Activated CD8-positive, alpha-beta memory T cell treated with anti-CD3 and anti-CD28 coated beads for 4 hours (primary cell): ENCODE measurements around the gene TRIM40.
"Not testable (repeated sequence)": the region's sequence is repeated elsewhere in the genome, so short reads cannot be mapped to it uniquely, and the experiment has no call there.

ENCODE experiments used
- DNase-seq, 2 donors: peaks; one replicate each; pipeline ENCODE4 v3.0.0-alpha.2; 2020; ENCODE audit warnings: low read depth in 2 of 2

The TRIM40 gene

DNA sequence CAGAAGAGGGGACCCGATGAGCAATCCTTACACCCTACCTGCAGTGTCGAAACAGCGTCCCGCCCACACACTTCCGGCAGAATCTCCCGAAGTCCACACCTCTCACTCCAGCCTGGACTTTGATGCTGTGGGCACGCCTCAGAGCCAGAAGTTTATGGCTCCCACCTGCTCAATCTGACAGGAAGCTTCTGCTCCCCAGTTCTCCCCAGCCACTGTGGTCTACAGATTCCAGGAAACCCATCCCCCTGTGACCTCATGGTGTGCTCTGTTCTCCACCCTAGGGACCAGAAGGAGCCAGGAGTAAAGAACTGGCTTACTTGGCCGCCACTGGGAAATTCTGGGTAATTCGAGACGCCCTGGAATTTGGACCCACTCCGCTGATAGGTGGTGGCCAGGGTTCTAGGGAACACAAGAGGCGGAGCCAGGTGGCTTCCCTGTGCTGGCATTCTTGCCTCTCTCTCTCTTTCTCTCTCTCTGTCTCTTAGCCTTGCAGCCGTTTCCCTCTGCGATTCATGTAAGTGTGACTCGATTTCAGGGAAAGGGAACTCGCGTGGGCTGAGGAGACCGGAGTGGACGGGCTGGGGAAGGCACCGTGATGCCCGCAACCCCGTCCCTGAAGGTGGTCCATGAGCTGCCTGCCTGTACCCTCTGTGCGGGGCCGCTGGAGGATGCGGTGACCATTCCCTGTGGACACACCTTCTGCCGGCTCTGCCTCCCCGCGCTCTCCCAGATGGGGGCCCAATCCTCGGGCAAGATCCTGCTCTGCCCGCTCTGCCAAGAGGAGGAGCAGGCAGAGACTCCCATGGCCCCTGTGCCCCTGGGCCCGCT lies 27.4 kb downstream of the TRIM40 start, which contains the start of gene TRIM15:
Gene TRIM15 (plus strand): TSS at position 457 of the 828 bp plus-strand sequence. CDS start 139 bp downstream, at position 596.
- DNase-seq: peak in 1 of 2 donors; percentile 24

DNA sequence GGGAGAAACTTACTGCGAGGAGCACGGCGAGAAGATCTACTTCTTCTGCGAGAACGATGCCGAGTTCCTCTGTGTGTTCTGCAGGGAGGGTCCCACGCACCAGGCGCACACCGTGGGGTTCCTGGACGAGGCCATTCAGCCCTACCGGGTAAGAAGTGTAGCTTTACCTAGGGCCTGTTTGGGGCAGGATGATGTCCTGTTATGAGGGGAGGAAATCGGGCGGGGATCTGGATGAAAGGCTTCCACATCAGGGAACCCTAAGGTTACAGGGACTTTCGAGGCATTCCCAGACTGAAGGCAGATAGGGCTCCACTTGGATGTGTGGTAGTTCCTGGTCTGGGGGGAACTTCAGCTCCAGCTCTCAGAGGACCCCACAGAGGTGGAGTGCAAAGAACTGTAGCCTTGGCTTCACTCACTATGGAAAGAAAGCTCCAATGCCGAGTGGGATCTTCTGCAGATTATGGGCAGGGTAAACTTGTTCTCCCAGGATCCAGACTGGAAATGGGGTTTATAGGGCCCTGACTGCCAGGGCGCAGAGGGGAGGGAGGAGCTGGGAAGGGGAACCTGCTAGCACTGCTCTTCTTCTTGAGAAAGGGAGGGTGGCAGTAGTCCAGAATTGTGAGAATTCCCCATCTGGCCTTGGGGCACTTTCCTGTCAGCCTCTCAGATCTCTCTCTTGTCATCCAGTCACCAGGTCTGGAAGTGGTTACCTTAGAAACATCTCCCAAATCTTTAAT lies 28.1 kb downstream of the TRIM40 start:
- DNase-seq: no peak

DNA sequence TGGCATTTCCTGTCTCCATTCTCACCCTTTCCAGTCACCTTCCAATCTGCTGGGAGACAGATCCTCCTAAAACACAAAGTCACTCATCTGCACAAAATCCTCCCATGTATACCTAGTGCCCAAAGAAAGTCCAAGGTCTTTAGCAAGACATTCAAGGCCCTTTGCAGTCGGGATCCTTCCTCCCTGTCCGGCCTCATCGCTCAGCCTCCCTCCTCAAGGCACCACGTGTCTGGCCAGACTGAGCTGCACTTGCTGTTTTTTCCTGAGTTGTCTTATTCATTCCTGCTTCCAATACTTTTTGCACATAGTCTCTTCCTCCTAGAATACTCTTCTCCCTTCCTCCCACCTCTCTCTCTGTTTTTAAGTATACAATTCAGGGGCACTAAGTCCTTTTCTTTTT lies 28.8 kb downstream of the TRIM40 start:
- DNase-seq: no peak

DNA sequence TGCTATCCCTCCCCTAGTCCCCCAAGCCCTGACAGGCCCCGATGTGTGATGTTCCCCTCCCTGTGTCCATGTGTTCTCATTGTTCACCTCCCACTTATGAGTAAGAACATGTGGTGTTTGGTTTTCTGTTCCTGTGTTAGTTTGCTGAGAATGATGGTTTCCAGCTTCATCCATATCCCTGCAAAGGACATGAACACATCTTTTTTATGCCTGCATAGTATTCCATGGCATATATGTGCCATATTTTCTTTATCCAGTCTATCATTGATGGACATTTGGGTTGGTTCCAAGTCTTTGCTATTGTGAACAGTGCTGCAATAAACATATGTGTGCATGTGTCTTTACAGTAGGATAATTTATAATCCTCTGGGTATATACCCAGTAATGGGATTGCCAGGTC lies 29.3 kb downstream of the TRIM40 start:
- DNase-seq: not testable (repeated sequence)

DNA sequence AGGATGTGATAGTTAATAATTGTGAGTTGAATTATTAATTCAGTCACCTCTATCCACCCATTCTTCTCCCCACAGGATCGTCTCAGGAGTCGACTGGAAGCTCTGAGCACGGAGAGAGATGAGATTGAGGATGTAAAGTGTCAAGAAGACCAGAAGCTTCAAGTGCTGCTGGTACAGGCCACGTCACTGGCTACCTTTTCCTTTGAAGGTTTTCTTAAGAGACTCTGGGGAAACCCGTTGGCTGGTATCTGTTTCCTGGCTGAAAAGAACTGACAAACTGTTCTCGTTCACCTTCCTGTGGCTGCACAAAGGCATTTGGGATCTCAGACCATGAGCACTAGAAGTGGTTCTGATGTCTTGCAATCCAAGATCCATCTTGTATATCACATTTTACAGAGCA lies 31.2 kb downstream of the TRIM40 start:
- DNase-seq: no peak

DNA sequence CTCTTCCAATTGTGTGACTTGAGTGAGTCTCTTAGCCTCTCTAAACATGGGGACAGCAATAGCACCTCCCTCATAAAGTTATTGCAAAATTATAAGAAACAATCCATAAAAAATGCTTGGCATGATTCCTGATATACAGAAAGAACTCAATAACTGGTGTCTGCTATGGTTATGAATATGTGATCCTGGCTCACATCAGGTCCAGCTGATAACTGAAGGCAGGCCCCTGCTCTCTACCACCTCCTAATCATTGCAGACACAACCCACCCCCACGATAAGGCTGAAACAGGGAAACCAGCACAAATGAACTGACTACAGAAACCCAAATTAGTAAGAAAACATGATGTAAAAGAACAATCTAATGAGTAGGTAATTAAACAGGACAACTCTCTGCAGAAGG lies 32.8 kb downstream of the TRIM40 start:
- no peak for DNase-seq

DNA sequence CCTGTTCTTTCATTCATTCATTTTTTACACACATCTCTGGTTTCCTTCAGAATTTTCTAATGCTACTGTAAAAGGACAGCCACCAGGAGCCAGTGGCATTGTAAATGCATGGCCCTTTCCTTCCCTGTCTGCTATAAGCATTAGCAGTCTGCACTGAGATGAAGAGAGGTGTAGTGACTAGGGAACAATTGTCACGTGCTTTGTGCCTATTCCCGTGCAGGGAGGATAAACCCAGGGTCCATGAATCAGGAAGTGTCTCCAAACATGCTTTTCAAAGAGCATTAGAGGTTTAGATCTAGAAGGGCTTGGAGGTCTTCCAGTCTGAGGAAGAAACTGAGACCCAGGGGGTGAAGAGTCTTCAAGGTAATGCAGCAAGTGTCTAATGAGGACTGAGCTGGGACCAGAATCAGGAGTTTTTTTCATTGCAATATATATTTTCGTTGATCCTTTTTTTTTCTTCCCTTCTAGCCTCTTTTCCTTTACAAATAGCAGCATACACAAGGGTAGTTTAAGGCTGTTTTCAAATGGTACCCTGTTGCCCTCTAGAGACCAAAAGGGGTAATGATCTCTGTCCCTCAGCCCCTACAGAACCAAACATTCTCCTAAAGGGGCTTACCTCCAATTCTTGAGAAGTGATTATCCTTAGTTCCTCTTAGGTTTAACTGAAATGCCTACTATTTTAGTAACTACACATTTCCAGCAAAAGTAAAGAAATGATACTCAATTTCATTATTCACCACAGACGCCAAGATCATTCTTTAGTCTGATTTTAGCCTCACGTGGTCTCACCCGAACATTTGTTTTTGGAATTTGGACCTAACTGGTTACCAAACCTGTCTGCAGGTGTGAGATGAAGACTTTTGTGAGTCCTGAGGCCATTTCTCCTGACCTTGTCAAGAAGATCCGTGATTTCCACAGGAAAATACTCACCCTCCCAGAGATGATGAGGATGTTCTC lies 34.0 kb downstream of the TRIM40 start:
- no peak for DNase-seq

DNA sequence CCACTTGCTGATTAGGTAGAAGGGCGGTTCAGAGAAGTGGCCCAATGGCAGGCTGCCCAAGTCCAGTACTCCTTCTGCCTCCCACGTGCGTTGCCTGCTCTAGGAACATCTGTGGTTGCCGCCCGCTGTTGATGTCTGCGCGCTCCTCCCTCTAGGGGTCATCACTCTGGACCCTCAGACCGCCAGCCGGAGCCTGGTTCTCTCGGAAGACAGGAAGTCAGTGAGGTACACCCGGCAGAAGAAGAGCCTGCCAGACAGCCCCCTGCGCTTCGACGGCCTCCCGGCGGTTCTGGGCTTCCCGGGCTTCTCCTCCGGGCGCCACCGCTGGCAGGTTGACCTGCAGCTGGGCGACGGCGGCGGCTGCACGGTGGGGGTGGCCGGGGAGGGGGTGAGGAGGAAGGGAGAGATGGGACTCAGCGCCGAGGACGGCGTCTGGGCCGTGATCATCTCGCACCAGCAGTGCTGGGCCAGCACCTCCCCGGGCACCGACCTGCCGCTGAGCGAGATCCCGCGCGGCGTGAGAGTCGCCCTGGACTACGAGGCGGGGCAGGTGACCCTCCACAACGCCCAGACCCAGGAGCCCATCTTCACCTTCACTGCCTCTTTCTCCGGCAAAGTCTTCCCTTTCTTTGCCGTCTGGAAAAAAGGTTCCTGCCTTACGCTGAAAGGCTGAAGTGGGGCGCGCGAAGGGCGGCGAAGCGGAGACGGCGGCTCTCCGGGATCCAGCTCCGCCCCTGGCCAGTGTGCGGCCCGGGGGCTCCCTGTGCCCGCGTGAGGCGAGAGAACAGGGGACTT lies 35.9 kb downstream of the TRIM40 start:
- no peak for DNase-seq

DNA sequence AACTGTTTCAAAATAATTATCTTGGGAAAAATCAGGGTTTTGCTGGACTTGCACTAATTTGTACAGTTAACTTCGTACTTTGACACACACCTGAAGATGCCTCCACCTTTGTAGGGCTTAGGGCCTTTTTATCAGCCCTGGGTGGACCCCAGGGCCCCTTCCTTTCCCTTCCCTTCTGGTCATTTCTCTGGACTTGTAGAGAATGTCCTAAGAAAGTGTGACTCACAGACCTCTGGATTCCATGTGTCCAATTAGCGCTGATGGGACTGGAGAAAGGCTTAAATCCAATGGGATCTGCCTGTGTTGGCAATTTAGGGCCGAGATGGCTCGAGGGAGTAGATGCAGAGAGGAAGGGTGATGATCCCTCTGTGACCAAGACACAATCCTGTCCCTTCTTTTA lies 36.7 kb downstream of the TRIM40 start:
- DNase-seq: no peak

DNA sequence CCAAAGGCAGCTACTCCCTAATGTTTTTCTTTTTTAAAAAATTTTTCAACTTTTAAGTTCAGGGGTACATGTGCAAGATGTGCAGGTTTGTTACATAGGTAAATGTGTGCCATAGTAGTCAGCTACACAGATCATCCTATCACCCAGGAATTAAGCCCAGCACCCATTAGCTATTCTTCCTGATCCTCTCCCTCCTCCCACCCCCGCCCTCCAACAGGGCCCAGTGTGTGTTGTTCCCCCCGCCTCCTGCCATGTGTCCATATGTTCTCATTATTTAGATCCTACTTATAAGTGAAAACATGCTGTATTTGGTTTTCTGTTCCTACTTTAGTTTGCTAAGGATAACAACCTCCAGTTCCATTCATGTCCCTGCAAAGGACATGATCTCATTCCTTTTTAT lies 39.8 kb downstream of the TRIM40 start:
- no peak for DNase-seq

DNA sequence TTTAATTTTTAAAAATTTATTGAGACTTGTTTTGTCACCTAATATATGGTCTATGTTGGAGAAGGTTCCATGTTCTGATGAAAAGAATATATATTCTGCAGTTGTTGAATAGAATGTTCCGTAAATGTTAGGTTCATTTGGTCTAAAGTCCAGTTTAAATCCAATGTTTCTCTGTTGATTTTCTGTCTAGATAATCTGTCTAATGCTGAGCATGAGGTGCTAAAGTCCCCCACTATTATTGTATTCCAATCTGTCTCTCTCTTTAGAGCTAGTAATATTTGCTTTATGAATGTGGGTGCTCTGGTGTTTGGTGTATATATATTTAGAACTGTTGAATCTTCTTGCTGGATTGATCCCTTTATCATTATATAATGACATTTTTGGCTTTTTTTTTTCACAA lies 42.9 kb downstream of the TRIM40 start:
- no peak for DNase-seq

DNA sequence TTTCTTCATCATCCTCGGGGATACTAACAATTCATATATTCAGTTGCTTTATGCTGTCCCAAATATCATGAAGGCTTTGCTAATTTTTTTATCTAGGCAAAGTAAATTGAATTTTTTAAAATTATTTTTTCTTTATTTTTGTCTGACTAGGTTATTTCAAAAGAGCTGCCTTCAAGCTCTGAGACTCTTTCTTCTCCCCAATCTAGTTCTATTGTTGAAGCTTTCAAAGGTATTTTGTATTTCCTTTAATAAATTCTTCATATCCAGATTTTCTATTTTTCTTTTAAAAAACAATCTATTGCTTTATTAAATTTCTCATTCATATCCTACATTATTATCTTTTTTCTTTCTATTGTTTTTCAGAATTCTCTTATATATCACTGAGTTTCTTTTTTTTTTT lies 44.2 kb downstream of the TRIM40 start:
- no peak for DNase-seq

DNA sequence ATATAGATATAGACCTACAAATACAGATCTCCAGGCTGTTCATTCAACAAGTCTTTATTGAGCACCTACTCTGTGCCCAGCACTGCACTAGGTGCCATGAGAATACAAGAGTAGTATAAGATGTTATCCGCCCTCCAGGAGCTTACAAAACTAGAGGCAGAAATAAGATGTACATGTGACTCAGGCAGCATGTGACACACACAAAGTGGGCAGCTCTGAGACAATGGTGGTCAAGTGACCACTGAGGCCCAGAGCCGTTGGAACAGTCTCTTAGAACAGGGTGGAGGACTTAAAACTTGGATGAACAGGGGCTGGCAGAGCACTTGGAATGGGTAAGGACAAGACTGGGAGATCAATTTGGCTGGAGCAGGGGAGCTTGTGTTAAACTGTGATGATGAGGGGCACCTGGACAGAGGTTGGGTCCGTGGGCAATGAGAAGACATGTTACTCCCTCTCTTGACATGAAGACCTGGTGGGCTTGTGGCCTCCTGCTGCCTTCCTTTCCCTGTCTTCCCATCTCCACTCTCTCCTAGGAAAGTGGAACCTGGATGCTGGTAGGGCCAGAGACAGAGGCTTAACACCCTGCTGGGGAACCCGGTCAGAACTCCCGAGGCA lies 48.6 kb downstream of the TRIM40 start:
- DNase-seq: no peak

DNA sequence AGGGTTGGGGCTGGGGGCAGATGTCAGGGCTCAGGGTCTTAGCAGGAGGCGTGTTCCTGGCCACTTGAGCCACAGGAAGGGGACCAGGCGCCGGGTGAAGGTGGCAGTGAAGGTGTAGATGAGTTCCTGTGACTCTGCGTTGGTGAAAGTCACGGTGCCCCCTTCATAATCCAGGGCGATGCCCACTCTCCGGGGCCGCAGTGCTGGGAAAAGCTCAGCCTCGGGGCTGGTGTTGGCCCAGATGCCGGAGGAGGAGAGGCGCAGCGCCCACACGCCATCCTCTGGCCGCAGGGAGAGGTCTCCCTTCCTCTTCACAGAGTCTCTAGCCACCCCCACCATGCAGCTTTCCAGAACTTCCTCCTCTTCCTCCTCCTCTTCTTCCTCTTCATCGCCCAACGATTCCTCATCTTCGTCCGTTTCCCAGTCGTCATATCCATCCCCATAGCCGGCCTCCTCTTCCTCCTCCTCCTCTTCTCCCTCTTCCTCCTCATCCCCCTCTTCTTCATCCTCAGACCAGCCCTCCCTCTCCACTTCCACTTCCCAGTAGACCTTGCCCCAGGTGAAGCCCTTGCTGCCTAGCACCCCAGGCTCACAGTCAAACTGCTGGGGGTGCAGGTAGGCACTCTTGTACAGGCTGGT lies 50.0 kb downstream of the TRIM40 start:
- DNase-seq: no peak

DNA sequence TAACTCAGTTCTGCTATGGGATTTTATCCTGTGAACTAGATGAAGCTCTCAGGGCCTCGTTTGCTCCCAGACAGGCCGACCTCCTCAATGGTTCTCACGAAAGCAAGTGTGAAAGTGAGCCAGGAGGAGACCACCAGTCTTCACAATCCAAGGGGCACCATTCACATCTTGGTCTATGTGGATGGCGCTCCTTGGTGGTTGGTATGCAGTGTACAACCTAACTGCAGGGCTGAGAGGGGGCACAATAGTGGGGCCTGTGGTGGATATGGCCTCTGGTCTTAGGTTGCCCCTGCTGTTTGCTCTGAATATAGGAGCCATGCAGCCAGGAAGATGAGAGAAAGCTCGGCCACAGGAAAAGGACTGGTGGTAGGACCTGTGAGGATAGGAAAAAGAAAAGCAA lies 52.6 kb downstream of the TRIM40 start:
- DNase-seq: no peak

DNA sequence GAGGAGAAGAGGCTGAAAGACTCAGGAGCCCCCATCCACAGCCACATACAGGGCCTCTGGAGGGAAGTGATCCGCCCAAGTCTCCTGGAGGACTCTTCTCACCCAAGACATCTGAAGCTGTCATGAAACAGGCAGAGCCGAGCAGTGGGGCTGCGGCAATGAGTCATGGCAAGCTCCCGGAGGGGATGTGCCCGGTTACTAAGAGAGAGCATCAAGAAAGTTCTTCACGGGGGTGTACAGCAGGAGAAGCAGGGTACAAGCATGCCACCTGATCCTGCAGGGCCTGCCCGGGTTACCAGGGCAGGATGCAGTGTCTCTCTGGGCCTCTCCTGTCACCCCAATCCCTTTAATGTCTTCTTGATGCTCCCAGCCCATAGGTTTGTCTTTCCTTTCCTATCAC lies 56.1 kb downstream of the TRIM40 start:
- DNase-seq: no peak

DNA sequence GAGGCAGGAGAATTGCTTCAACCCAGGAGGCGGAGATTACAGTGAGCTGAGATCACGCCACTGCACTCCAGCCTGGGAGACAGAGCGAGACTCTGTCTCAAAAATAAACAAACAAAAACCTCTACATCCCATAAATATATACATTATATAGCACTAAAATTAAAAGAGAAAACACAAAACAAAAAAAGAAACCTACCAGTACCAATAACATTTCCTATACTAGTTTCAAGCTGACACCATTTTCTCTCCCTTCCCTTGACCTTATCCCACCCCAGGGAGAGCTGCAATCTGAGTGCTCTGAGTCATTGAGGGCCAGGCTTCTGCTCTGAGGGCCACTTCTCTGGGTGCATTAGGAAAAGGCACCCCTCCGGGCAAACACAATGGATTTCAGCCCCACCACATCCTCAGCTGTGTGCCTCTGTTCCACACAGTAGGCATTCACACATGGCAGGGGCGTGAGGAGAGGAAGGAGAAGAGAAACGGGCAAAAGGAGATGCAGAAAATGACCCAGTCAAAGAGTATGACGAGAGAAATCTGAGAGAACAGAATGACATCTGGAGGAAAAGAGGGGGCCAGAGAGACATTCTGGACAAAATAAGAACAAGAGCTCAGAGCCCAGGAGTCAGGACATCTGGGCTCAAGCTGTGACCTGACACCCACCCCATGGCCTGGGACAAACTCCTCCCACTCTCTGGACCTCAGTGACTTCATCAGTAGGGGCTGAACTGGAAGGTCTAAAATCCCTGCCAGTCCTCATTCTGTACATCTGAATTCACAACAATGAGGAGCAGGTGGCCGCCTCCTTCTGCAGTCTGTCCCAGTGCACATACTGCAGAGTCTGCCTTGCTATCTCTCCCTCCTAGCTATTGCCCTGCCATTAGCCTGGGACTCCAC lies 59.1 kb downstream of the TRIM40 start:
- no peak for DNase-seq

DNA sequence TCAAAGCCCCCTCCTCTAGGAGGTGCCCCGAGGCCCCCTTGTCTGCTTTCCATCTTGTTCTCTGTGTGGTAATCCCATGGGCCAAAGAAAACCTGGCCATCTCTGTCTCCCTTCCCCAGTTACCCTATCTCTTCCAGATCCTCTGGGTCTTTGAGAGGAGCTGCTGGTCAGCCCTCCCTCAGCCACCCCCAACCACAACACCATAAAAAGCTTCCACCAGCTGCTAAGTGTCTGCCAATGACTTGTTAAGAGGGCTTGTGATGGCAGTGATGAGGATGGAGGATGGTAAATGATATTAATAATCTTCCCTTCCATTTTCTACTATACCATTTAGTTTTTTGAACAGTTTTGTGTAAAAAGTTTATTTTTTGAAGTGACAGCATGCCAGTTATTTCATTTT lies 60.0 kb downstream of the TRIM40 start:
- no peak for DNase-seq

DNA sequence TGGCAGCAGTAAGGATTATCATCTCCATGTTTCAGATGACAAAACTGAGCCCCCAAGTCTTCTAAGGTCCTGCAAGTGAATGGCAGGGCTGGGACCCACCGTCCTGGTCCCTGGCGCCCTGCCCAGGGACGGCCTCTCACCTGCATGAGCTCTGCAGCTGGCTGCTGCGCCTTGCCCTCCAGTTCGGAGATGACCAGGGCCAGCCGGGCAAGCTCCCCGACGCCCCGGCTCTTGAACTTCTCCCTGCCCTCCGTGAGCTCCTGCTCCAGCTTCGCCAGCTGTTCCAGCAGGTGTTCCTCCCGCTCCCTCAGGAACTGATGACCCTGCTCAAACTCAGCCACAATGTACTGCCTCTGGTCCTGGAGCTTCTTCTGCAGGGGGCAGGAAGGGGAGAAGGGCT lies 60.4 kb downstream of the TRIM40 start:
- DNase-seq: no peak
